Naive B cell (primary cell): Measurements from ENCODE around the gene LDB2. TPM values are rescaled to one million over a fixed set of nuclear protein-coding genes. Genes with fewer than 3 reads are reported as not detected.
A peak's percentile ranks its signal among the peaks of the same experiment; 100 is the strongest.
"Not testable (repeated sequence)": the region's sequence is repeated elsewhere in the genome, so short reads cannot be mapped to it uniquely, and the experiment has no call there.

Source experiments
- ATAC-seq, 2 donors: fragments of 150-1000 bp; cut with Tn5 transposase; 2 replicates each; pipeline ENCODE4 v1.10.0; 2021; ENCODE audit warnings: low read depth in 2 of 2, mild to moderate bottlenecking in 2 of 2, moderate library complexity in 2 of 2
- DNase-seq: peaks from one replicate; pipeline ENCODE4 v3.0.0; 2022
- H3K27ac Mint-ChIP-seq, 6 donors: one replicate each; pipeline ENCODE4 v1.8.0; 2020 to 2022; ENCODE audit warnings: mild to moderate bottlenecking in 6 of 6, mixed read lengths in 6 of 6, moderate library complexity in 5 of 6, inconsistent platforms in 2 of 6
- H3K27me3 Mint-ChIP-seq, 3 donors: one replicate each; pipeline ENCODE4 v1.8.0; 2021 to 2022; ENCODE audit warnings: mixed read lengths in 3 of 3, mild to moderate bottlenecking in 1 of 3
- H3K36me3 Mint-ChIP-seq, 2 donors: one replicate each; pipeline ENCODE4 v1.8.0; 2020 to 2022; ENCODE audit warnings: mixed read lengths in 2 of 2, inconsistent platforms in 1 of 2, mild to moderate bottlenecking in 1 of 2
- H3K4me1 Mint-ChIP-seq, 3 donors: one replicate each; pipeline ENCODE4 v1.8.0; 2020 to 2022; ENCODE audit warnings: mixed read lengths in 3 of 3, inconsistent platforms in 1 of 3, mild to moderate bottlenecking in 1 of 3, moderate library complexity in 1 of 3
- H3K4me3 Mint-ChIP-seq, 8 donors: one replicate each; pipeline ENCODE4 v1.8.0; 2020 to 2022; ENCODE audit warnings: mild to moderate bottlenecking in 8 of 8, mixed read lengths in 8 of 8, moderate library complexity in 8 of 8, inconsistent platforms in 2 of 8
- H3K9me3 Mint-ChIP-seq, 7 donors: one replicate each; pipeline ENCODE4 v1.8.0; 2020 to 2022; ENCODE audit warnings: mixed read lengths in 7 of 7, mild to moderate bottlenecking in 5 of 7, inconsistent platforms in 2 of 7, moderate library complexity in 1 of 7
- polyA plus RNA-seq, 6 donors: library from polyadenylated mRNA; unstranded; fragments of 300-500 nt; fragmentation: Illumina TruSeq; gene quantifications; one replicate each; pipeline ENCODE4 v1.2.3, GENCODE V29; 2021; ENCODE audit warnings: low read depth in 6 of 6

LDB2 gene
- polyA plus RNA-seq, 6 donors from 2014 or later, result not detected

DNA sequence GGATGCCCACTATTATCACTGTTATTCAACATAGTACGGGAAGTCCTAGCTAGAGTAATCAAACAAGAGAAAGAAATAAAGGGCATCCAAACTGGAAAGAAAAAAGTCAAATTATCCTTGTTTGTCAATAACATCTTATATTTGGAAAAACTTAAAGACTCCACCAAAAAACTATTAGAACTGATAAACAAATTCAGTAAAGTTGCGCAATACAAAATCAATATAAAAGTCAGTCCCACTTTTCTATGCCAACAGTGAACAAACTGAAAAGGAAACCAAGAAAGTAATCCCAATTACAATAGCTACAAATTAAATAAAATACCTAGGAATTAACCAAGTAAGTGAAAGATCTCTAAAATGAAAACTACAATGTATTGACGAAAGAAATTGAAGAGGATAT is 321.3 kb downstream of the LDB2 start:
- no peaks in the 10 kb centered on the region for H3K4me1 Mint-ChIP-seq
- no peak overlapping the region for H3K4me3 Mint-ChIP-seq
- DNase-seq (no peak), ATAC-seq (no peak)
- no peaks in the 10 kb centered on the region for H3K36me3 Mint-ChIP-seq
- no peak overlapping the region for H3K27ac Mint-ChIP-seq
- peaks cover 0 to 6% (median 0%) of the 10 kb centered on the region in 3 donors for H3K27me3 Mint-ChIP-seq
- H3K9me3 Mint-ChIP-seq, result peaks cover 0 to 13% (median 4%) of the 10 kb centered on the region in 7 donors

DNA sequence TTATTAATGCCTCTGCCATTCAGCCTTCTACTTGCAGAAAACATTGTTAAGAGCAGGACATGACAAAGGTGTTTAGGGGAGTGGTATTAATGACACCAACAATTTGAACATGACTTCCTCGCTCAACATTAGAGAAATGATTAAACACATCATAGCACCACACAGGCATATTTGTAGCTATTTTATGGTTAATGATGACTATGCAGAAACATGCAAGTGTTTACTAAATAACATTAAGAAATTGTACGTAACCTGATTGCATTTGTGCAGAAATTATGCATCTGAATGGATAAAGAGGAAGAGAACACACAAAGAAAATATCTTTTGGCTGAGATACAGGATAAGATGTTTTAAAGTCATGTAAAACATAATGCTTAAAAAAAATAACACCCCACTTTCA is 323.5 kb downstream of the LDB2 start:
- ATAC-seq, result no peak
- no peak for DNase-seq
- H3K36me3 Mint-ChIP-seq, result no peaks in the 10 kb centered on the region

DNA sequence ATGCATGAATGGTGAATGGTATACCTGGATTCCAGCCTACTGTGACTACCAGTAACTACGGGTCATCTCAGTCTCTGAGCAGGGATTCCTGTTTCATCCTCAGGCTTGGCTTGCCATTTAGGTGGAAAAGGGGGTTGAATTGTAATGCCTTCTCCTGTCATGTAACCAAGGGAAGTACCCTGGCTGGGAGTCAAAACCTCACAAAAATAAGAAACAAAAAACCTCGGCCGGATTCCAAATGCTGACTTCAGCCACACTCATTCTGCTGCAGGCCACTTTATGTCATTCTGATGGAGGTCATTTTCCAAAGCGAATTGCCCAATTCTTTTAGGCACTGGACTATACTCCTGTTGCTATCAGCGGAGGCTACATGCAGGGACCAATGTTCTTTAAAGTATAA is 324.7 kb downstream of the LDB2 start:
- no peak overlapping the region for H3K27ac Mint-ChIP-seq
- peaks cover 0 to 6% (median 2%) of the 10 kb centered on the region in 7 donors for H3K9me3 Mint-ChIP-seq
- no peaks in the 10 kb centered on the region for H3K36me3 Mint-ChIP-seq
- peaks cover 0 to 6% (median 0%) of the 10 kb centered on the region in 3 donors for H3K27me3 Mint-ChIP-seq
- H3K4me3 Mint-ChIP-seq, result no peak overlapping the region
- ATAC-seq (no peak), DNase-seq (no peak)
- no peaks in the 10 kb centered on the region for H3K4me1 Mint-ChIP-seq

More for the DNA sequence above, 323.5 kb downstream of the LDB2 start:
- H3K4me3 Mint-ChIP-seq, result no peak overlapping the region
- peaks cover 0 to 7% (median 3%) of the 10 kb centered on the region in 7 donors for H3K9me3 Mint-ChIP-seq
- H3K4me1 Mint-ChIP-seq, result no peaks in the 10 kb centered on the region
- peaks cover 0 to 6% (median 0%) of the 10 kb centered on the region in 3 donors for H3K27me3 Mint-ChIP-seq
- no peak overlapping the region for H3K27ac Mint-ChIP-seq

DNA sequence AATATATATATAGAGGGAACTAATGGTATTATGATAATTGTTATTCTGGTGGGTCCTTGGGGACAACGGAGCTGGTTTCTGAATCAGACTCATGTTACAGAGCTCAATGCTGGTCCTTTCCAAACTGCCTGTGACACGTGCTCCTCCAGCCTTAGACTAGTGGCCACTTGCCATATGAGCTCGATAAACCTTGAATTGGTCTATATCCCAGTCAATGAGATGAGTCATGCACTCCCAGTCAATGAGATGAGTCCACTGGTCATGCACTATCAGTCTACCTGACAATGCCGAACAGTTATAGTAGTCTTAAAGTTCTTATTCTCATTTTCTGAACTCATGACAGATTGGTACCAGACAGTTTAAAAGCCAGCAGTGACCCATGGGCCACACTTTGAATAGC is 325.2 kb downstream of the LDB2 start:
- Mint-ChIP-seq H3K9me3 (peaks cover 0 to 6% (median 0%) of the 10 kb centered on the region in 7 donors), H3K36me3 (no peaks in the 10 kb centered on the region), H3K27ac (peak overlapping the region in 1 of 6 donors; percentile 32), H3K27me3 (peaks cover 0 to 6% (median 0%) of the 10 kb centered on the region in 3 donors), H3K4me1 (no peaks in the 10 kb centered on the region), H3K4me3 (no peak overlapping the region)
- no peak for DNase-seq
- ATAC-seq, result no peak

DNA sequence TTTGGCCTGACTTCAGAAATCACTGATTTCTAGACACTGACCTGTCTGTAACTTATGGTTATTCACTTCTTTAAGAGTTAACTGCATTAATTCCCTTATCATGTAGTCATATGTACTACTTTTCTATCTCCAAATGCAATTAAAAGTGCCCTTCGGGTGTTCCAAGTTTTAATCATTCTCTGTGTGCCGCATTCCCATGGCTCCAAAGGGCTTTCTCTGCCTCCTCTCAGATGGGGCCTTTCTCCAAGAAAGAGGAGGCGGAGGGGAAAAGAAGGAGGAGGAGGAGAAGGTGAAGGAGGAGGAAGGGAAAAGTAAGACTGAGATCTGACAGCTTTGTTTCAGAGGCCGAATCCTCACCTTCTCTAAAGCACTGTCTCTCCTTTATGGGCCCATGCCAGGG is 325.8 kb downstream of the LDB2 start:
- Mint-ChIP-seq H3K9me3 (peaks cover 0 to 5% (median 0%) of the 10 kb centered on the region in 7 donors), H3K27me3 (peaks cover 0 to 6% (median 0%) of the 10 kb centered on the region in 3 donors), H3K4me3 (no peak overlapping the region), H3K27ac (no peak overlapping the region), H3K4me1 (no peaks in the 10 kb centered on the region), H3K36me3 (no peaks in the 10 kb centered on the region)
- DNase-seq (no peak), ATAC-seq (no peak)

DNA sequence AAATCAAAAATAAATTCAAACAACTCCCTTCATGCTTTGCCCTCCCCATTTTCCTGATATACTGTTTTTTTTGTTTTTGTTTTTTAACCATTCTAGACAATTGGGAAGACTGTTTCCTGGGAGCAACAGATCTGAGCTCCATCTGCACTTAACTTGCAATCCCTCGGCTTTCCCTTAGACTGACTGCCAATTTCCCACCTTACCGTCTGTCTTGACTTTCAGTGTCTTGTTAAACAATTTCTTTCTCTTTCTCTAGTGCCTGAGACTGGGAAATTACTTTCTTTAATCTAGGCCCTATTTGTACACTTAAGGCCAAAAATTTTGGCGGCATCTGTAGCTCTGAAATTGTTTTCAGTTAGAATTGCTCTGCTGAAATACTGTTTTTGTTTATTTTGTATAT is 326.3 kb downstream of the LDB2 start:
- DNase-seq, result no peak
- H3K27me3 Mint-ChIP-seq, result peaks cover 0 to 6% (median 0%) of the 10 kb centered on the region in 3 donors
- H3K27ac Mint-ChIP-seq, result no peak overlapping the region
- peaks cover 0 to 4% (median 0%) of the 10 kb centered on the region in 7 donors for H3K9me3 Mint-ChIP-seq
- no peak for ATAC-seq
- H3K36me3 Mint-ChIP-seq, result no peaks in the 10 kb centered on the region
- H3K4me3 Mint-ChIP-seq, result no peak overlapping the region
- no peaks in the 10 kb centered on the region for H3K4me1 Mint-ChIP-seq

DNA sequence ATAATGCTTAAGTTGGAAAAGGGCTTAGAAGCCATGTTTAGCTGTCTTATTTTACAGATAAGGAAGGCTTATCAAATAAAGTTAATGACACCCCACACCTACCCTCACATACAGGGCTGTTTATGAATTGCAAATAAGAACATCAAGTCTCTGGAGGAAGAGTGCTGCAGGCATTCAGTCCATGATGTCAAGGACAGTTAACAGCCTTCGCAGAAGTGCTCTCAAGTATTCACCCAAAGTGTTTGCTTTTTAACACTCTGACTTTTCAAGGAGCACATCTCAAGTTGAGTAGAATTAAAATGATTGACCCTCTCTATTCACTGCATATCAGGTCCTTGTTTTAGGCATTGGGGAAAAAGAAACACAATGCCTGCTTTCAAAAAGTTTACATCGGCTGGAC is 328.7 kb downstream of the LDB2 start:
- Mint-ChIP-seq H3K9me3 (peaks cover 0 to 4% (median 0%) of the 10 kb centered on the region in 7 donors), H3K4me3 (no peak overlapping the region), H3K27me3 (no peaks in the 10 kb centered on the region), H3K27ac (no peak overlapping the region), H3K4me1 (no peaks in the 10 kb centered on the region), H3K36me3 (no peaks in the 10 kb centered on the region)
- DNase-seq (no peak), ATAC-seq (no peak)

DNA sequence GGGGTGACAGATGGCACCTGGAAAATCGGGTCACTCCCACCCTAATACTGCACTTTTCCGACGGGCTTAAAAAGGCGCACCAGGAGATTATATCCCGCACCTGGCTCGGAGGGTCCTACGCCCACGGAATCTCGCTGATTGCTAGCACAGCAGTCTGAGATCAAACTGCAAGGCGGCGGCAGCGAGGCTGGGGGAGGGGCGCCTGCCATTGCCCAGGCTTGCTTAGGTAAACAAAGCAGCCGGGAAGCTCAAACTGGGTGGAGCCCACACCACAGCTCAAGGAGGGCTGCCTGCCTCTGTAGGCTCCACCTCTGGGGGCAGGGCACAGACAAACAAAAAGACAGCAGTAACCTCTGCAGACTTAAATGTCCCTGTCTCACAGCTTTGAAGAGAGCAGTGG is 341.1 kb downstream of the LDB2 start:
- not testable (repeated sequence) for DNase-seq, H3K4me3 Mint-ChIP-seq, H3K4me1 Mint-ChIP-seq, ATAC-seq, H3K27me3 Mint-ChIP-seq, H3K27ac Mint-ChIP-seq, H3K36me3 Mint-ChIP-seq
- H3K9me3 Mint-ChIP-seq, result peaks cover 5 to 22% (median 14%) of the 10 kb centered on the region in 7 donors

DNA sequence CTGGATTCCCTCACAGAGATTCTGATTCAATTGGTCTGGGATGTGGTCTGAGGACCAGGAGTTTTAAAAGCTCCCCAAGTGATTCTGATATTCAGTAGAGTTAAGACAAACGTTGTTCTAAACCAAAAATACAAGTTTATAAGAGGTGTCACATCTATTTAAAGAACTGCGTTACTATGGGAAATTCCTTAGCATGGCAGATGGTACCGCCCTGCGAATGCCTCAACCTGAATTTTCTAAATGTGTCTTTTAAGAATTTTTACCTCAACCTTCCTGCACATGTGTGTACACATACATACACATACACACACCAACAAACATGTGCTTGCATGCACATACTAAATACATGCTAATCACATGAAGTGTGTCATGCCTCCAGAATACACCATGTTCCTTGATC is 343.3 kb downstream of the LDB2 start:
- Mint-ChIP-seq H3K36me3 (peaks cover 0 to 7% of the 10 kb centered on the region in 2 donors), H3K4me1 (no peaks in the 10 kb centered on the region), H3K27me3 (peaks cover 0 to 7% (median 0%) of the 10 kb centered on the region in 3 donors), H3K4me3 (no peak overlapping the region), H3K9me3 (peaks cover under 1 to 18% (median 9%) of the 10 kb centered on the region in 7 donors), H3K27ac (no peak overlapping the region)
- DNase-seq, result no peak
- no peak for ATAC-seq

DNA sequence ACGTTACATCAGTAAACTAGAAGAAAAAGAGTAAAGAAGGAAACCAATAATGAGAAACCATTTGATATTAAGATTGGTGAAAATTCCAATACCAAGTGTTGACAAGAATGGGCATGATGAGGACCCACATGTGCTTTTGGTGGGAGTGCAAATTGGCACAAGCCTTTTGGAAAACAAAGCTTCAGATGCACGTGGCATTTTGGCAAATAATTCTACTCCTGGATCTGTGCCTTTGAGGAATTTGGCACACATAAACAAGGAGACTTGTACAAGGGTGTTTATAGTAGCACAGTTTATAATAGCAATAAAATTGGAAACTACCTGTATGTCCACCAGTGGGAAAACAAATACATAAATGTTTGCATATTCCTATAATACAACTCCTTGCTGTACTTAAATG is 347.9 kb downstream of the LDB2 start:
- H3K36me3 Mint-ChIP-seq, result peaks cover 0 to 1% of the 10 kb centered on the region in 2 donors

DNA sequence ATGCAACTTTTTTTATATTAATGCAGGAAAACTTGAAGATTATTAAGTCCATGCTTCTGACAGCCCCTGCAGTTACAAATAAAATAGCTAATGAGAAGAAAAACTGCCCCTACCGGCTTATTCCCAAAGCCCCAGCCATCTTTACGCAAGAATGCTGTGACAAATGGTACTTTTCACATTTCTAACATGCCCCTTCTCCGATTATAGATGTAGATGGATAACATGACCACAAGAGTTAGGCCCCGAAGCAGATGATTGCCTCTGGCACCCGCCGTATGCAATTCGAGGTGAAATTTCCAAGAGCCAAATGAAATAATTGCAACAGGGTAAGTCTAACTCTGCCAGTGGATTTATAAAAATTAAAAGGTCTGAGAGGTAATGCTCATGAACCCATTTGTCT is 352.8 kb downstream of the LDB2 start:
- no peaks in the 10 kb centered on the region for H3K4me1 Mint-ChIP-seq
- H3K27ac Mint-ChIP-seq, result no peak overlapping the region
- H3K9me3 Mint-ChIP-seq, result peaks cover 0 to 9% (median 6%) of the 10 kb centered on the region in 7 donors

More for the DNA sequence above, 347.9 kb downstream of the LDB2 start:
- ATAC-seq, result no peak
- Mint-ChIP-seq H3K4me1 (no peaks in the 10 kb centered on the region), H3K9me3 (peaks cover 0 to 9% (median 3%) of the 10 kb centered on the region in 7 donors), H3K27me3 (peaks cover 0 to 1% (median 0%) of the 10 kb centered on the region in 3 donors), H3K27ac (no peak overlapping the region), H3K4me3 (no peak overlapping the region)
- no peak for DNase-seq

DNA sequence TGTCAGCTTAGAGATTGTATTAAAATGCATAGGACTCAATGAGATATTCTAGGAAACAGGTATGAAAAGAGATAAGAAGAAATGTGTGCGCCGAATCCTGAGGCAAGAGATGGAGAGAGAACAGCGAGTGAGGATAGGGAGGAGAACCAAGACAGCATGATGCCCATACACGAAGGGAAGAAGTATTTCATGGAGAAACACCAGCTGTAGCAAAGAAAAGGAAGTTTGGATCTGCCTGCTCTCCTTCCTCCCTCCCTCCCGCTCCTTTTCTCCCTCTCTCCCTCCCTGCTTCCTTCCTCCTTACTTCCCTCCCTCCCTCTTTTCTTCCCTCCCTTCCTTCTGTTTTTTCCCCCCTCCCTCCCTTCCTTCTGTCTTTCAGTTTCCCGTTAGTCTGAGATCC is 353.6 kb downstream of the LDB2 start:
- Mint-ChIP-seq H3K27ac (no peak overlapping the region), H3K4me3 (no peak overlapping the region), H3K27me3 (peaks cover 0 to 4% (median 0%) of the 10 kb centered on the region in 3 donors), H3K4me1 (no peaks in the 10 kb centered on the region), H3K36me3 (no peaks in the 10 kb centered on the region), H3K9me3 (peaks cover 0 to 9% (median 6%) of the 10 kb centered on the region in 7 donors)
- no peak for DNase-seq
- no peak for ATAC-seq

More for the DNA sequence above, 352.8 kb downstream of the LDB2 start:
- ATAC-seq (no peak), DNase-seq (no peak)
- Mint-ChIP-seq H3K36me3 (no peaks in the 10 kb centered on the region), H3K27me3 (peaks cover 0 to 4% (median 0%) of the 10 kb centered on the region in 3 donors), H3K4me3 (no peak overlapping the region)

DNA sequence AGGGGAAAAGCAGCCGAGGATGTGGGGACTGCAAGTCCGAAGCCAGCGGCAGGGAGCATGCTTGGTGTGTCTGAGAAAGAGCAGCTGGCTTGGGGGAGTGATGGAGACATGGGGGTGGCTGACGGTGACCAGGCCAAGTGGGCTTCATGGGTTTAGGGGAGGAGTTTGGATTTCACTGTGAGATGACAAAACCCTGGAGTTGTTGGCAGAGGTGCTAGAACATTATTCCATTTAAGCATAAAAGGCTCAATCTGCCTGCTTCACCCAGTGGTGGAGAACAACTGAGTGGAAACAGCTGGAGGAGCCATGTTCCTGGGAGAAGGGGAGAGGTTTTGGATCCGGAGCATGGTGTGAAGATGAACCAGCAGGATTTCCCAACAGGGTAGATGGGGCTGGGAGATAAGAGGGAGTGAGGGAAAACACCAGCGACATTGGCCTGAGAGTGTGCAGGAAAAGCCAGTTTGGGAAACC is 354.2 kb downstream of the LDB2 start:
- H3K4me1 Mint-ChIP-seq, result no peaks in the 10 kb centered on the region
- ATAC-seq (no peak), DNase-seq (no peak)
- H3K9me3 Mint-ChIP-seq, result peaks cover 0 to 9% (median 6%) of the 10 kb centered on the region in 7 donors
- no peaks in the 10 kb centered on the region for H3K36me3 Mint-ChIP-seq
- peaks cover 0 to 4% (median under 1%) of the 10 kb centered on the region in 3 donors for H3K27me3 Mint-ChIP-seq
- no peak overlapping the region for H3K4me3 Mint-ChIP-seq
- peak overlapping the region in 1 of 6 donors; percentile 40 for H3K27ac Mint-ChIP-seq

DNA sequence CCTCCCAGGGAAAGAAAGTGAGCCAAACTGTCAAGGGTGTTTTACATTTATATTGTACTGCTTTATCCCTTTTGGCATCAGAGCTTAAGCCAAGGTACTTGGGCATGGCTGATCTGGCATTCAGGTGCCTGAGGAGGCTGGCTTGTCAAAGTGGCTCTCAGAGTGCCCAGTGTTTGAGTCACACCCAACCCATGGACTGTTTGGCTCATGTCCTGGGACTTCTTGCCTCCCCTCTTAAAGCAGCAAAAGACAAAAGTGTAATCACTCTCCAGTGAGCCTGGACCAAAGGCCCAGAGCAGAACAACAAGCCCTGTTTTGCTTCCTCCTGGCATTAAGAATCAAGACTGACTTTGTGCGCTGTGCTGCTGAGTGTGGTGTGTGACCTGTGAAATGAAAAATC is 360.5 kb downstream of the LDB2 start:
- DNase-seq, result no peak
- Mint-ChIP-seq H3K27ac (no peak overlapping the region), H3K36me3 (no peaks in the 10 kb centered on the region), H3K4me1 (no peaks in the 10 kb centered on the region), H3K9me3 (peaks cover 0 to 8% (median 5%) of the 10 kb centered on the region in 7 donors), H3K27me3 (peaks cover 0 to 7% (median 0%) of the 10 kb centered on the region in 3 donors), H3K4me3 (no peak overlapping the region)
- no peak for ATAC-seq
